Tibial nerve (tissue), 4 donors: ENCODE results near the gene SLC12A8.

Experiments used
- CTCF ChIP-seq, 5 experiments: fragments of 200-600 bp in 3 of 5; fragments of 450-650 bp in 2 of 5; sonication (generic) in 3 of 5; IDR thresholded peaks; one replicate each; pipeline ENCODE4 v1.5.1; 2016 to 2019; ENCODE audit warnings: antibody characterized with exemption in 5 of 5, mild to moderate bottlenecking in 3 of 5, moderate library complexity in 2 of 5
- EP300 ChIP-seq, 2 donors: sonication (generic); formaldehyde crosslinking; IDR thresholded peaks; one replicate each; pipeline ENCODE4 v1.6.1; 2017; ENCODE audit warnings: antibody characterized with exemption in 2 of 2, mild to moderate bottlenecking in 1 of 2
- POLR2A ChIP-seq, 2 donors: fragments of 450-650 bp; IDR thresholded peaks; one replicate each; pipeline ENCODE4 v1.6.1; 2017; ENCODE audit warnings: antibody characterized with exemption in 2 of 2, mild to moderate bottlenecking in 2 of 2, moderate library complexity in 2 of 2

- no peak for TF ChIP-seq POLR2A (IDR thresholded peaks at IDR 0.05)
- no peak for TF ChIP-seq CTCF (IDR thresholded peaks at IDR 0.05)
- TF ChIP-seq EP300 (IDR thresholded peaks at IDR 0.05) = no peak
These were observed 166.6 kb downstream of the SLC12A8 start for GRCh38 chr3:125045965-125046364.
